Tibial artery (tissue), 4 donors: Measurements from ENCODE around the gene SIGLEC6.
A peak's percentile ranks its signal among the peaks of the same experiment; 100 is the strongest.

Experiments
- DNase-seq, 2 donors: peaks; one replicate each; pipeline ENCODE4 v3.0.0-alpha.2; 2019
- H3K27ac ChIP-seq, 2 donors: fragments of 200-600 bp; sonication (generic) in 1 of 2; 1 replicate in 1 of 2; 2 replicates in 1 of 2; pipeline ENCODE4 v1.5.1; 2018 to 2019; ENCODE audit warnings: mild to moderate bottlenecking in 1 of 2
- H3K27me3 ChIP-seq, 2 donors: fragments of 200-600 bp; sonication (generic) in 1 of 2; one replicate each; pipeline versions ENCODE4 v1.5.1 to v1.6.0; 2016 to 2019
- H3K36me3 ChIP-seq, 3 donors: fragments of 200-600 bp; sonication (generic) in 2 of 3; one replicate each; pipeline ENCODE4 v1.5.1; 2016 to 2019; ENCODE audit warnings: mild to moderate bottlenecking in 2 of 3
- H3K4me1 ChIP-seq, 4 donors: fragments of 200-600 bp; sonication (generic) in 2 of 4; 1 replicate in 3 of 4; 2 replicates in 1 of 4; pipeline ENCODE4 v1.5.1; 2016 to 2019
- H3K4me3 ChIP-seq, 2 donors: fragments of 200-600 bp; sonication (generic) in 1 of 2; 1 replicate in 1 of 2; 2 replicates in 1 of 2; pipeline ENCODE4 v1.5.1; 2018 to 2019; ENCODE audit warnings: mild to moderate bottlenecking in 2 of 2
- H3K9me3 ChIP-seq, 3 donors: fragments of 200-600 bp; sonication (generic) in 1 of 3; one replicate each; pipeline ENCODE4 v1.5.1; 2016 to 2019
- intact Hi-C: fragments of 100-400 bp; cut with DNase I; formaldehyde crosslinking; loops from one replicate; pipeline ENCODE4 v1.15.0; 2023; ENCODE audit warnings: low total_unique reads
- TF ChIP-seq, protein P1 (sequence below), 2 experiments: fragments of 200-600 bp in 1 of 2; fragments of 450-650 bp in 1 of 2; IDR thresholded peaks; one replicate each; pipeline ENCODE4 v1.5.1; 2017 to 2019; ENCODE audit warnings: antibody characterized with exemption in 2 of 2, mild to moderate bottlenecking in 1 of 2, moderate library complexity in 1 of 2

Gene SIGLEC6

DNA sequence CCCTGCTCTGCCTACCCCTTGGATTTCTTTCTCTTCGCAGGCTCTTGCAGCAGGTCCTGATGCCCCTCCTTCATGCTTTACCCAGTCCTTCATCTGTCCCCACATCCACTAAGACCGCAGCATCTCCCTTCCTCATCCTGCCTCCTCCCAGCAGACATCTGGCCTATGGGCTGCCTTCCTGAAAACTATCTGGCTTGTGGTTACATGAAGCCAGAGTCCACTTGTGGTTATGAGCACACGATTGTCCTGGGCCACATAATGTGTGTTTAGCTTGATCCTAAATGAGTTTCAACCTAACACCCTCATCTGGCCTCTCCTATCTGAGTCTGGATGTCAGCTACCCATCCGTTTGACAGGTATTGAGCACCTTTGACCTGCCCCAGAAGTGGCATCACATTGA, 34.1 kb upstream of the SIGLEC6 start:
- H3K4me3 ChIP-seq: no peak overlapping the region
- TF ChIP-seq, protein P1, sequence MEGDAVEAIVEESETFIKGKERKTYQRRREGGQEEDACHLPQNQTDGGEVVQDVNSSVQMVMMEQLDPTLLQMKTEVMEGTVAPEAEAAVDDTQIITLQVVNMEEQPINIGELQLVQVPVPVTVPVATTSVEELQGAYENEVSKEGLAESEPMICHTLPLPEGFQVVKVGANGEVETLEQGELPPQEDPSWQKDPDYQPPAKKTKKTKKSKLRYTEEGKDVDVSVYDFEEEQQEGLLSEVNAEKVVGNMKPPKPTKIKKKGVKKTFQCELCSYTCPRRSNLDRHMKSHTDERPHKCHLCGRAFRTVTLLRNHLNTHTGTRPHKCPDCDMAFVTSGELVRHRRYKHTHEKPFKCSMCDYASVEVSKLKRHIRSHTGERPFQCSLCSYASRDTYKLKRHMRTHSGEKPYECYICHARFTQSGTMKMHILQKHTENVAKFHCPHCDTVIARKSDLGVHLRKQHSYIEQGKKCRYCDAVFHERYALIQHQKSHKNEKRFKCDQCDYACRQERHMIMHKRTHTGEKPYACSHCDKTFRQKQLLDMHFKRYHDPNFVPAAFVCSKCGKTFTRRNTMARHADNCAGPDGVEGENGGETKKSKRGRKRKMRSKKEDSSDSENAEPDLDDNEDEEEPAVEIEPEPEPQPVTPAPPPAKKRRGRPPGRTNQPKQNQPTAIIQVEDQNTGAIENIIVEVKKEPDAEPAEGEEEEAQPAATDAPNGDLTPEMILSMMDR (IDR thresholded peaks at IDR 0.05): no peak
- peaks cover 0 to 15% of the 10 kb centered on the region in 2 donors for H3K27me3 ChIP-seq
- H3K4me1 ChIP-seq: no peaks in the 10 kb centered on the region
- no peaks in the 10 kb centered on the region for H3K36me3 ChIP-seq
- no peak overlapping the region for H3K27ac ChIP-seq
- no peak for DNase-seq
- intact Hi-C loops: no loop called here
- H3K9me3 ChIP-seq: no peaks in the 10 kb centered on the region

DNA sequence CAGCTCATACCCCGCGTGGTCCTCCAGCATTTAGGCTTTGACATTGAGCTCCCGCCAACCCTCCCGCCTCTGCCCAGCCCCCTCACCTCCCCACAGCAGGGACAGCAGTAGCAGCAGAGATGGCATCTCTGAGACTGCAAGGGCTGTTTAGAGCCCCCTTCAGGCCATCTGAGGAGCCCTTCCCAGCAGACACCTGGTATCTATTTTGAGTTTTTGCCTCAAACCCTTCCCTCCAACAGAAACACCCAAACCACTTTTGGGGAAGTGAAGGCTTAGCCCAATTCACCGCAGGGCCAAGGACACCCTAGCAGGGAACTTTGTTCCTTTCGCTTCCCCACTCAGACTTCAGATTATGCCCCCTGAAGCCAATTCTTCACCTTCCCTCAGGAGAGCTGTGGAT, 33.3 kb upstream of the SIGLEC6 start:
- Histone ChIP-seq H3K9me3 (no peaks in the 10 kb centered on the region), H3K4me1 (no peaks in the 10 kb centered on the region), H3K4me3 (no peak overlapping the region), H3K36me3 (no peaks in the 10 kb centered on the region), H3K27me3 (peaks cover 0 to 18% of the 10 kb centered on the region in 2 donors), H3K27ac (no peak overlapping the region)
- no peak for DNase-seq
- TF ChIP-seq, protein P1 (IDR thresholded peaks at IDR 0.05): no peak
- intact Hi-C loops: no loop called here

DNA sequence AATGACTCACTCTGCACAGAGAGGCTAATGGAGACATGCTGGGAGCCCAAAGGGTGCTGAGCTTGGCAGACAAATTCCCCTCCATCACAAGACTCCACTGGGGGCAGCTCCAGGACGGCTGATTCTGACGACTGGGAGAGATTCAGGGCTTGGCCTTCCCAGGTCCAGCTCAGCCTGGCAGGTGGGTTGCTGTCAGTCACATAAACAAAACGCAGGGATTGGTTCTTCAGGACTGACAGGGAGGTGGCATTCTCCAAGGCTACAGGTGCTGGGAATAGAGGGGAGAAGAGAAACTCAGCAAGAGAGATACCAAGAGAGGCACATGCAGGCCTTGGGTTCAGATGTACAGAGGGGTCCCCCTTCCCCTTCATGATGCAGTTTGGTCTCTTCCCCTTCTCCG, 28.9 kb upstream of the SIGLEC6 start:
- H3K4me1 ChIP-seq: no peaks in the 10 kb centered on the region
- peaks cover 0 to 19% of the 10 kb centered on the region in 2 donors for H3K27me3 ChIP-seq
- no peak for DNase-seq
- H3K9me3 ChIP-seq: no peaks in the 10 kb centered on the region
- intact Hi-C loops: no loop called here
- no peak overlapping the region for H3K27ac ChIP-seq
- H3K36me3 ChIP-seq: no peaks in the 10 kb centered on the region
- TF ChIP-seq, protein P1 (IDR thresholded peaks at IDR 0.05): no peak
- no peak overlapping the region for H3K4me3 ChIP-seq

DNA sequence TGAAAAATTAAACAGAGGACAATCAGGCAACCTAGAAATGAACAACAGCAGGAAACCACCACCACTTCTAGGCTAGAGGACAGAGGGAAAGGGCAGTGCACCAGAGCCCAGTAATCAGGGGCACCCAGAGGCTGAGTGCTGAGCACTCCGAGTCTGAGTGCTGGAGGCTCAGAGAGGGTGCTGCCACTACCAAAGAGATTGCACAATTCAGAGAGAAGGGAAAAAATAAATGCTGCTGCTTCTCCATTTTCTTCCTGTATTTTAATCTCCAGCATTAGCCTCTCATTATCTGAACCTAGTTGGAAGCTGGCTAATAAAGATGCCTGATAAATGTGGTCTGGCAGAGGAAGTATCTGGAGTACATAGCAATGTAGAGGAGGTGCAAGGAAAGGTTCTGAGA, 27.8 kb upstream of the SIGLEC6 start:
- Histone ChIP-seq H3K4me1 (no peaks in the 10 kb centered on the region), H3K27ac (no peak overlapping the region), H3K9me3 (no peaks in the 10 kb centered on the region), H3K4me3 (no peak overlapping the region), H3K36me3 (no peaks in the 10 kb centered on the region), H3K27me3 (peaks cover 0 to 11% of the 10 kb centered on the region in 2 donors)
- TF ChIP-seq, protein P1 (IDR thresholded peaks at IDR 0.05): no peak
- DNase-seq: no peak
- intact Hi-C loops: no loop called here

DNA sequence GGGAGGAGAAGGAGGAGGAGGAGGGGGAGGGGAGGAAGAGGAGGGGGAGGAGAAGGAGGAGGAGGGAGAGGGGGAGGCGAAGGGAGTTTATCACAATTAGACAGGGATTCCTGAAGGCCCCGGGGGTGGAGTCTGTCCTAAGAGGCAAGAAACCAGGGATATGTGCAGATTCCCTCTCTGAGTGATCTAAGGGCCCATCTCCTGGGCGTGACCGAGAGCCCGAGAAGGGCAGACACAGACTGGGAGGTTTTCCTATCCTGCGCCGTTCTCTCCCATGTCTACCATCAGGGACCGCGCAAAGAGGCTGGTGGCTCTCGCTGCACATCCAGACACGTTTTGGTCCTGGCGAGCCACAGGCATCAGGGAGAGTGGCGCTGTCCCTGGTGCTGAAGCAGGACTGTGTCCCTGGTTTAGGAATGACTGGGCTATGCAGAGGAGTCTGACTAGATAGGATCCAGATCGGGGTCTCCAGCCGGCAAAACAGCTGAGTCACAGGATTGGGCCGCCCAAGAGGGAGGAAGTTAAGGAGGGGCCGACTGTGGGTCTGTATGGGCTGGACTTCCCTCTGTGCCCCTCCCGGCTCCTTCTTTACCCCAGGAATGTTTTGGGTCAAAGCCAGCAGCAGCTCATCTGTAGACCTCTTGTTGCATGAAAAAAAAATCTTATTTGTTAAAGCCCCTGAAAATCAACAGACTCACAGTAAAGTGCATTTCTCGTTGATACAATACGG, 21.7 kb upstream of the SIGLEC6 start:
- peak in 1 of 2 donors; percentile 58 for DNase-seq
- no peaks in the 10 kb centered on the region for H3K4me1 ChIP-seq
- no peak overlapping the region for H3K27ac ChIP-seq
- H3K36me3 ChIP-seq: no peaks in the 10 kb centered on the region
- no peaks in the 10 kb centered on the region for H3K9me3 ChIP-seq
- TF ChIP-seq, protein P1 (IDR thresholded peaks at IDR 0.05): no peak
- no peak overlapping the region for H3K4me3 ChIP-seq
- peaks cover 0 to 19% of the 10 kb centered on the region in 2 donors for H3K27me3 ChIP-seq
- intact Hi-C loops: no loop called here
